GM19468 (cell line): ENCODE results near the gene DNTTIP2.
"Not testable (repeated sequence)": the region's sequence is repeated elsewhere in the genome, so short reads cannot be mapped to it uniquely, and the experiment has no call there.

ENCODE experiments used
- ATAC-seq: cut with Tn5 transposase; IDR thresholded peaks from one replicate; pipeline ENCODE4 v1.9.1; 2021; ENCODE audit warnings: mild to moderate bottlenecking, moderate library complexity, moderate number of reproducible peaks; ENCODE audit not compliant: unreplicated experiment; ENCODE audit errors: extremely low read depth

DNTTIP2 gene

GRCh38 chr1:93878889-93879586 is at the start of gene DNTTIP2:
TSS of gene DNTTIP2 (minus strand) at chr1:93879206. CDS start at chr1:93879148, 58 bp downstream.
- ATAC-seq: peak; percentile 98

GRCh38 chr1:93925206-93925605 is 46.2 kb upstream of the DNTTIP2 start:
- no peak for ATAC-seq

- no peak for ATAC-seq
Measured at GRCh38 chr1:93919780-93920179, 40.8 kb upstream of the DNTTIP2 start.

- no peak for ATAC-seq
Measured at GRCh38 chr1:93917302-93917701, 38.3 kb upstream of the DNTTIP2 start.

GRCh38 chr1:93910880-93911279 is 31.9 kb upstream of the DNTTIP2 start:
- ATAC-seq: not testable (repeated sequence)

GRCh38 chr1:93910305-93910704 is 31.3 kb upstream of the DNTTIP2 start:
- ATAC-seq: no peak

- peak; percentile 90 for ATAC-seq
Measured at GRCh38 chr1:93909146-93910050, 30.4 kb upstream of the DNTTIP2 start, which contains the start of gene GCLM. TSS of gene GCLM (minus strand) at chr1:93909430. CDS start at chr1:93909163, 267 bp downstream.

GRCh38 chr1:93908394-93909145 is 29.6 kb upstream of the DNTTIP2 start:
- ATAC-seq: peak; percentile 22

- no peak for ATAC-seq
Measured at GRCh38 chr1:93907718-93908117, 28.7 kb upstream of the DNTTIP2 start.

- no peak for ATAC-seq
Measured at GRCh38 chr1:93906480-93906879, 27.5 kb upstream of the DNTTIP2 start.

- no peak for ATAC-seq
Measured at GRCh38 chr1:93905734-93906133, 26.7 kb upstream of the DNTTIP2 start.

- ATAC-seq: no peak
Measured at GRCh38 chr1:93905051-93905450, 26.0 kb upstream of the DNTTIP2 start.

- no peak for ATAC-seq
Measured at GRCh38 chr1:93904228-93904627, 25.2 kb upstream of the DNTTIP2 start.

GRCh38 chr1:93900723-93901504 is 21.9 kb upstream of the DNTTIP2 start:
- no peak for ATAC-seq

GRCh38 chr1:93899543-93900207 is 20.7 kb upstream of the DNTTIP2 start:
- no peak for ATAC-seq

GRCh38 chr1:93888900-93889299 is 9.9 kb upstream of the DNTTIP2 start:
- no peak for ATAC-seq

- no peak for ATAC-seq
Measured at GRCh38 chr1:93882269-93882668, 3.3 kb upstream of the DNTTIP2 start.

- ATAC-seq: no peak
Measured at GRCh38 chr1:93880731-93881130, 1.7 kb upstream of the DNTTIP2 start.

- ATAC-seq: no peak
Measured at GRCh38 chr1:93878501-93878888, 511 bp downstream of the DNTTIP2 start.
